Measurements from ENCODE around the gene TOPAZ1. TPM values are rescaled to one million over a fixed set of nuclear protein-coding genes. Genes with fewer than 3 reads are reported as not detected.

Gene TOPAZ1
- total and polyA plus RNA-seq, 2 of the 8 experiments (the other 6 are each of a cell fraction or from before 2014, with no cell fraction given), result not detected

GRCh38 chr3:44226573-44226972, 15.1 kb upstream of the TOPAZ1 start (continued):
- no peak for TF ChIP-seq POLR2AphosphoS5 (IDR thresholded peaks at IDR 0.05; ENCODE audit: low read depth, low read length)
- no peak for TF ChIP-seq HDAC2 (IDR thresholded peaks at IDR 0.05; ENCODE audit: borderline replicate concordance in 1 of 2, low read depth in 2 of 2, low read length in 2 of 2)
- no peak for TF ChIP-seq BACH1 (IDR thresholded peaks at IDR 0.05; ENCODE audit: low read length)
- no peak for TF ChIP-seq CTBP2 (IDR thresholded peaks at IDR 0.05; ENCODE audit: borderline replicate concordance, insufficient read depth, insufficient read length, low read length)
- no peak for TF ChIP-seq EZH2 (IDR thresholded peaks at IDR 0.05; ENCODE audit: low read depth, low read length, severe bottlenecking)

Measured in H1 (cell line).